Subcutaneous abdominal adipose tissue (tissue), 5 donors: ENCODE measurements around the gene SLC11A2.

Experiments
- H3K27ac ChIP-seq: one replicate; pipeline ENCODE4 v1.7.0; 2013; ENCODE audit warnings: low read depth, mild to moderate bottlenecking, inconsistent platforms, low read length, moderate library complexity
- H3K27me3 ChIP-seq, 5 donors: one replicate each; pipeline ENCODE4 v1.7.0; 2013; ENCODE audit warnings: low read length in 5 of 5, inconsistent platforms in 1 of 5; ENCODE audit not compliant: control insufficient read depth in 5 of 5, insufficient read depth in 4 of 5
- H3K36me3 ChIP-seq, 5 donors: one replicate each; pipeline ENCODE4 v1.7.0; 2013; ENCODE audit warnings: low read length in 5 of 5; ENCODE audit not compliant: control insufficient read depth in 5 of 5, insufficient read depth in 5 of 5
- H3K4me1 ChIP-seq, 5 donors: one replicate each; pipeline ENCODE4 v1.7.0; 2013; ENCODE audit warnings: low read length in 5 of 5, mild to moderate bottlenecking in 3 of 5, moderate library complexity in 1 of 5; ENCODE audit not compliant: control insufficient read depth in 5 of 5, insufficient read depth in 5 of 5
- H3K4me3 ChIP-seq, 5 donors: one replicate each; pipeline ENCODE4 v1.7.0; 2013; ENCODE audit warnings: low read length in 5 of 5, low read depth in 1 of 5
- H3K9ac ChIP-seq, 5 donors: one replicate each; pipeline ENCODE4 v1.7.0; 2013; ENCODE audit warnings: low read length in 5 of 5, mild to moderate bottlenecking in 4 of 5, moderate library complexity in 3 of 5
- H3K9me3 ChIP-seq, 5 donors: one replicate each; pipeline ENCODE4 v1.7.0; 2013; ENCODE audit warnings: low read length in 5 of 5; ENCODE audit not compliant: control insufficient read depth in 5 of 5
- donor health status: healthy.
- donor health status: healthy.
- donor health status: healthy.
- donor health status: healthy.
- donor health status: healthy.

SLC11A2 gene

DNA sequence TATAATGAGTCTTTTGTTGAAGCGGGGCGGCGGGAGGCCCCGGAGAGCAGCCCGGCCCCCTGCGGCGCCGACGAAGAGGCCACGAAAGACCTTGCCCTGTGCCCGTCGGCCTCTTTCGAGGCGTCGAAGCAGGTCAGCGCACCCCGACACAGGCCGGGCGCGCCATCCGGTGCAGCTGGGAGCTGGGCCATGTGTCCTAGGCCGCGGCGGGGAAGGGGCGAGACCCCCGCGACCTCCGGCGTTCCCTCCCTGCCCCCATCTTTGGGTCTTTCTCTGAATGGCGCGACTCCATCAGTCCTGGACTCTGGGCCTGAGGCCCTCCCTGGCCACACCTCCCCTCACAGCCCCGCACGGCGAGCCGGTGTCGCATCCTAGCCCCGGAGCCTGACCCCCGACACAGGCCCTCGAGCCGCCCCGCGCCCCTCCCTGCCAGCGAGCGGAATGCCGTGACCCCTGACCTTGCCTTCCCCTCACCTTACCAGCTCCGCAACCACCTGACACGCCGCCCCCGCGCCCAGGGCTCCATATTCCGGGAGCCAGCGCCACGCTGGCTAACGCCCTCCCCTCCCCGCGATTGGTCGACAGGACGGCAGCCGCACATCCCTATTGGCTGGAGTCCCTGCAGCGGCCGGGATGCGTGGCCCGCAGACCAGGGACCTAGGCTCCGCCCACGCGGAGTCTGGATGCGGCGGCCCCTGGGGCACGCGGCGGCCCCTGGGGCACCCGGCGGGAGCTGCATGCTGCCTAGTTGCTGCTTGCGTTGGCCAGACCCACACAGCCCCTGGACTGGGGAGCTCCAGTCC, at the start of gene SLC11A2:
Gene SLC11A2 (minus strand): TSS at position 549 of the 803 bp plus-strand sequence. CDS start 15,656 bp downstream, outside the sequence.
- H3K9me3 ChIP-seq: no peaks in the 10 kb centered on the region
- peaks cover 0 to 40% (median 29%) of the 10 kb centered on the region in 5 donors for H3K4me1 ChIP-seq
- H3K27ac ChIP-seq: peak within 1 kb of the TSS; percentile 98
- peak within 1 kb of the TSS; percentile 78 to 89 (median 84) for H3K4me3 ChIP-seq
- H3K36me3 ChIP-seq: no peaks in the 10 kb centered on the region
- H3K27me3 ChIP-seq: no peaks in the 10 kb centered on the region
- H3K9ac ChIP-seq: peak within 1 kb of the TSS; percentile 73 to 92 (median 89)

DNA sequence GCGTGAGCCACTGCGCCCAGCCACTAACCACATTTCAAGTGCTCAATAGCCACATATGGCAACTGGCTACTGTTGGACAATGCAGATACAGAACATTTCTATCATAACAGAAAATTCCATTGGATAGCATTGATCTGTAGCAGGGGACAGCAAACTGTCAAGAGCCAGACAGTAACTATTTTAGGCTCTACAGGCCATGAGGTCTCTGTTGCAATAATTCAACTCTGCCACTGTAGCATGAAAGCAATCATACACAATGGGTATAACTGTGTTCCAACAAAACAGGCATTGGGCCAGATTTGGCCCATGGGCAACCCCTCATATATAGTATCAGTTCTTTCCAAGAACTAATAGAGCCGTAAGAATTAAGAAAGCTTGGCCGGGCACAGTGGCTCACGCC, 49.2 kb upstream of the SLC11A2 start:
- no peak overlapping the region for H3K9ac ChIP-seq
- H3K36me3 ChIP-seq: peaks cover 6 to 37% (median 26%) of the 10 kb centered on the region in 5 donors
- H3K4me3 ChIP-seq: no peak overlapping the region
- no peaks in the 10 kb centered on the region for H3K27me3 ChIP-seq
- no peaks in the 10 kb centered on the region for H3K9me3 ChIP-seq
- peaks cover 9 to 35% (median 31%) of the 10 kb centered on the region in 5 donors for H3K4me1 ChIP-seq
- peak overlapping the region; percentile 37 for H3K27ac ChIP-seq

DNA sequence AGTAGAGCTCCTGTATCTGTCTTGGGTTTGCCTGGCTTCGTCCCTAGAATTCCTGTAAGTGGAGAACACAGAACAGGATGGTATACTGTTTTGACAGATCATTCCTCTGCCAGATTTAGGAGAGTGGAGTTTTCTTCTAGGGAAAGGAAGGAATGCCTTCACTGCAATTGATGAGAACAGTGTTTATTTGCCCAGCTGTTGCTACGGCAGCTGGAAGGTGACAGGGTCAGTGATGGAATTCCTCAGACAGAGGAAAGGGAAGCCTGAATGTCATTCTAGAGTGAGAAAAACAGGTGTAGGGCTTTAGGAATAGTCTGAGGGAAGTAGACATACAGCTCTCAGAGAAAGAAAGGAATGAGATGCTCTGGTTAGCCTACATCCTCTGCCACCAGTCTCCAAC, 45.5 kb upstream of the SLC11A2 start:
- Histone ChIP-seq H3K4me1 (peaks cover 8 to 23% (median 21%) of the 10 kb centered on the region in 5 donors), H3K4me3 (no peak overlapping the region), H3K9me3 (no peaks in the 10 kb centered on the region), H3K27me3 (no peaks in the 10 kb centered on the region), H3K27ac (no peak overlapping the region), H3K36me3 (peaks cover 6 to 61% (median 49%) of the 10 kb centered on the region in 5 donors), H3K9ac (no peak overlapping the region)

- Histone ChIP-seq H3K27me3 (no peaks in the 10 kb centered on the region), H3K9ac (no peak overlapping the region), H3K4me3 (no peak overlapping the region), H3K9me3 (no peaks in the 10 kb centered on the region), H3K27ac (no peak overlapping the region), H3K4me1 (peaks cover 0 to 6% (median 5%) of the 10 kb centered on the region in 5 donors), H3K36me3 (peaks cover 8 to 73% (median 62%) of the 10 kb centered on the region in 5 donors)
Measured at GRCh38 chr12:51070004-51070403, 43.8 kb upstream of the SLC11A2 start.

DNA sequence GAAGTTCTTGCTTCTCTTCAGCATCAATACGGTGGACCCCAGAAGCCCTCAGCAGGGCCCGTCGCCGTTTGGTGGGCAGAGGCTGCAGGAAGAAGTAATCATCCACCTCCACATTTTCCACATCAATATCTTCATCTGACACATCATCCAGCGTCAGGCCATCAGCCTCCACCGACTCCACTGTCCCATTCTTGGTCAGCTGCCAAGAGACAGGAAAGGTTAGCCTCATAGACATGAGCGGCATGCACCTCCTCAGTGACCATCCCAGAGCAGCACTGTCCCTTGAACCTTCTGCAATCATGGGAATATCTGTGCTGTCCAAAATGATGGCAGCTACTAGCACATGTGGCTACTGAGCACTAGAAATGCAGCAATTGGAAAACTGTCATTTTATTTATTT, 41.6 kb upstream of the SLC11A2 start:
- Histone ChIP-seq H3K4me1 (peaks cover 0 to 8% (median 4%) of the 10 kb centered on the region in 5 donors), H3K36me3 (peaks cover 15 to 84% (median 73%) of the 10 kb centered on the region in 5 donors), H3K9ac (no peak overlapping the region), H3K4me3 (no peak overlapping the region), H3K27me3 (no peaks in the 10 kb centered on the region), H3K27ac (no peak overlapping the region), H3K9me3 (no peaks in the 10 kb centered on the region)

GRCh38 chr12:51067229-51067628, 41.0 kb upstream of the SLC11A2 start:
- peaks cover 0 to 11% (median 4%) of the 10 kb centered on the region in 5 donors for H3K4me1 ChIP-seq
- H3K27ac ChIP-seq: no peak overlapping the region
- no peaks in the 10 kb centered on the region for H3K9me3 ChIP-seq
- H3K4me3 ChIP-seq: no peak overlapping the region
- H3K27me3 ChIP-seq: no peaks in the 10 kb centered on the region
- no peak overlapping the region for H3K9ac ChIP-seq
- H3K36me3 ChIP-seq: peaks cover 18 to 82% (median 75%) of the 10 kb centered on the region in 5 donors

DNA sequence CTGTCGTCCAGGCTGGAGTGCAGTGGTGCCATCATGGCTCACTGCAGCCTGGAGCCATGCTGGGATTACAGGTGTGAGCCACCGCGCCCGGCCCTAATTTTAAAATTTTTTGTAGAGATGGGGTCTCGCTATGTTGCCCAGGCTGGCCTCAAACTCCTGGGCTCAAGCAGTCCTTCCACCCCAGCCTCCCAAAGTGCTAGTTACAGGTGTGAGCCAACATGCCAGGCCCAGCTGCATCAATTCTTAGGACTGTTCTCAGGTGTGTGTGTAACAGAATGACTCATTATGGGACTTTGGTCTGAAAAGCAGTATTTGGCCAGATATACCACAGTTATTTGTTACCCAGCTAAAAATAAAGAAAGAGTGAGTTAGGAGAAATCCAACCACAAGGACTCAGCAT, 39.3 kb upstream of the SLC11A2 start:
- peaks cover 18 to 82% (median 69%) of the 10 kb centered on the region in 5 donors for H3K36me3 ChIP-seq
- H3K4me3 ChIP-seq: no peak overlapping the region
- H3K27ac ChIP-seq: no peak overlapping the region
- no peaks in the 10 kb centered on the region for H3K9me3 ChIP-seq
- no peaks in the 10 kb centered on the region for H3K27me3 ChIP-seq
- no peak overlapping the region for H3K9ac ChIP-seq
- H3K4me1 ChIP-seq: peaks cover 0 to 11% (median 4%) of the 10 kb centered on the region in 5 donors

DNA sequence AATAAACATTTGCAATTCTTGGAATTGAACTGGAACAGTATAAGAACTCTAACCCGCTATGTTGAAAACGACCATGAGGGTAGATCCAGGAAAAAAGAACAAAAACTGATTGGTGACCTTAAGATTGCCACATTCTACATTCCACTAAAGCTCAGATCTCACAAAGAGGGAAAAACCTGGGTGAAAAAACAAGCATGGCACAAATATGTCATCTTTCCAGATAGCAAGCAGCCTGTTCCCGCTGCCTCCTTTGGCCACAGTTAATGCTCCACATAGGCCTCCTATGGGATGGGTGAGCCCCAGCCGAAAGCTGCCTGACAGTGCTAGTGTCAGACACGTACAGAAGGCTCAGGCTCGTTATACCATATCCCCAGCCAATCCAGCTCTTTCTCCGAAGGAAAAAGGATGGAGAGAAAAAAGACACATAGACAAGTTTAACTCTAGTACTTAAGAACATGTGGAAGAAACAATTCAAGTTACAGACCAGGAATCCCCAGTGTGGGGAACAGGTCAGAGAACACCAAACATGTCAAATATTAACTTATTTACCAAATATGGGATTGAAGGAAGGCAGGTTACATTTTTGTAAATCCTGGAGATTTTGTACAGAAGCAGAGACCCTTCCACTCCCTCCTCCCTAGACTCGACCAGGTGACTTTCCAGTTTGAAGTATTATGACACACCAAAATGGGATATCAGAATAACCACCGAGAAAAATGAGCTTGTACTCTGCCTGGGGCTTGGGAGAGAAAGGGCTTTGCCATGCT, 36.6 kb upstream of the SLC11A2 start:
- no peaks in the 10 kb centered on the region for H3K9me3 ChIP-seq
- no peak overlapping the region for H3K4me3 ChIP-seq
- H3K27ac ChIP-seq: peak overlapping the region; percentile 6
- H3K27me3 ChIP-seq: no peaks in the 10 kb centered on the region
- H3K4me1 ChIP-seq: peaks cover 0 to 9% (median 0%) of the 10 kb centered on the region in 5 donors
- peaks cover 22 to 96% (median 80%) of the 10 kb centered on the region in 5 donors for H3K36me3 ChIP-seq
- H3K9ac ChIP-seq: no peak overlapping the region

DNA sequence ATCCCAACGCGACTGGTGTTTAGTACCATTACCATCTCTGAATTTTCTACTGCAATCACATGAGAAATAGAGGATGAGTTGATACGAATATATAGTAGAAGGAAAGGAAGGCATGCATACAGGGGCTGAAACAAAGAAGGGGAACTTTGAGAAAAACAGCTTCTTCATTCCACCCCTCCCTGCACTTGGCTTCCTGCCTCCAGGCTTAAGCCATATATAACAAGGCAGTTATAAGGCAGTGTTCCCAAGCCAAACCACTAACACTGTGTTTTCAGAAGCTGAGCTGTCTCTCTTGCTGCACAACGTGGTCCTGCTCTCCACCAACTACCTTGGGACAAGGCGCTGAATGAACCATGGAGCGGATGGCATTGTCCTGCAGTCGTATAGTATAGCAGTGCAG, 32.9 kb upstream of the SLC11A2 start:
- Histone ChIP-seq H3K36me3 (peaks cover 24 to 91% (median 70%) of the 10 kb centered on the region in 5 donors), H3K9ac (peak overlapping the region in 1 of 5 donors; percentile 10), H3K4me1 (peaks cover 0 to 9% (median 0%) of the 10 kb centered on the region in 5 donors), H3K27ac (no peak overlapping the region), H3K9me3 (no peaks in the 10 kb centered on the region), H3K27me3 (no peaks in the 10 kb centered on the region), H3K4me3 (no peak overlapping the region)

DNA sequence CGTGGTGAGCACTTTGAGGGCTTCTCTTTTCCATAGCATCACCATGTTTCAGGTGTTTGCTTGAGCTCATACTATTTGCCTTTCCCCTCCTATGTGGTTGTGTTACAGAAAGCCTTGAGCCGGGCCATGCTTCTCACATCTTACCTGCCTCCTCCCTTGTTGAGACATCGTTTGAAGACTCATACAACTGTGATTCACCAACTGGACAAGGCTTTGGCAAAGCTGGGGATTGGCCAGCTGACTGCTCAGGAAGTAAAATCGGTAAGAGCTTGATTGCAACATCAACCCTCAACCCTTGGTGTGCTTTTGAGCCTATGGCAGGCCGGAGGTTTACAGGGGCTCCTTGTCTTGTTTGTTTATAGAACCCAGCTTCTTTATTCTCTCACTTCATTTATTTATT, 30.1 kb upstream of the SLC11A2 start:
- Histone ChIP-seq H3K27ac (no peak overlapping the region), H3K27me3 (no peaks in the 10 kb centered on the region), H3K9ac (no peak overlapping the region), H3K4me3 (no peak overlapping the region), H3K4me1 (peaks cover 0 to 5% (median 0%) of the 10 kb centered on the region in 5 donors), H3K36me3 (peaks cover 22 to 86% (median 68%) of the 10 kb centered on the region in 5 donors), H3K9me3 (no peaks in the 10 kb centered on the region)
